K562 (cell line): ENCODE data around the gene ADAM33.

Source experiments
- CREM ChIP-seq: IDR thresholded peaks from 2 replicates; pipeline ENCODE4 v1.6.1; 2014; ENCODE audit warnings: antibody characterized with exemption, low read depth
- E2F3 ChIP-seq: fragments of 250-450 bp; sonication (Bioruptor Pico); IDR thresholded peaks from 2 replicates; pipeline ENCODE4 v1.4.0; 2020; ENCODE audit warnings: mild to moderate bottlenecking
- ELF1 ChIP-seq: fragments of 200-800 bp; sonication (Bioruptor generic); IDR thresholded peaks from 2 replicates; pipeline ENCODE4 v1.6.1; 2016; ENCODE audit warnings: missing genetic modification characterization, missing compliant biosample characterization
- ETV6 ChIP-seq, 3 experiments: fragments of 150-350 bp in 1 of 3; sonication (generic) in 1 of 3; formaldehyde crosslinking in 1 of 3; IDR thresholded peaks; 2 replicates each; pipeline versions ENCODE4 v1.6.1 to v1.8.0; 2014 to 2022; ENCODE audit warnings: borderline replicate concordance in 2 of 3, low read depth in 2 of 3, antibody characterized with exemption in 1 of 3, low read length in 1 of 3, mild to moderate bottlenecking in 1 of 3, missing genetic modification reagents in 1 of 3
- FOXK2 ChIP-seq, 2 experiments: fragments of 450-650 bp; IDR thresholded peaks in 1 of 2; conservative IDR thresholded peaks in 1 of 2; 2 replicates each; pipeline ENCODE4 v1.6.1; 2016; ENCODE audit warnings: low read depth in 2 of 2, mild to moderate bottlenecking in 1 of 2
- FOXM1 ChIP-seq, 2 experiments: fragments of 450-650 bp in 1 of 2; sonication (generic) in 1 of 2; formaldehyde crosslinking in 1 of 2; IDR thresholded peaks; 2 replicates each; pipeline versions ENCODE4 v1.6.1 to v1.9.0; 2017 to 2022; ENCODE audit warnings: low read depth in 2 of 2, mild to moderate bottlenecking in 2 of 2, missing genetic modification reagents in 1 of 2, moderate library complexity in 1 of 2
- KLF10 ChIP-seq: fragments of 250-450 bp; sonication (Bioruptor Pico); IDR thresholded peaks from 2 replicates; pipeline ENCODE4 v1.6.1; 2021; ENCODE audit warnings: matching md5 sums
- MYNN ChIP-seq, 2 experiments: sonication (generic); formaldehyde crosslinking in 1 of 2; IDR thresholded peaks; 2 replicates each; pipeline versions ENCODE4 v1.5.0 to v1.6.1; 2016 to 2020; ENCODE audit warnings: antibody characterized with exemption in 1 of 2, missing genetic modification reagents in 1 of 2
- ZEB2 ChIP-seq: fragments of 450-650 bp; IDR thresholded peaks from 2 replicates; pipeline ENCODE4 v1.6.1; 2016
- ZNF174 ChIP-seq: fragments of 250-450 bp; sonication (Bioruptor Pico); IDR thresholded peaks from 2 replicates; pipeline ENCODE4 v1.4.0; 2020; ENCODE audit warnings: mild to moderate bottlenecking
- ZNF263 ChIP-seq: sonication (generic); formaldehyde crosslinking; IDR thresholded peaks from 2 replicates; pipeline ENCODE4 v1.8.0; 2022; ENCODE audit warnings: mild to moderate bottlenecking, missing genetic modification reagents, borderline replicate concordance
- TF ChIP-seq, protein P1 (sequence below), 3 experiments: IDR thresholded peaks in 2 of 3; conservative IDR thresholded peaks in 1 of 3; 2 replicates each; pipeline ENCODE4 v1.5.1; 2011 to 2012; ENCODE audit warnings: low read length in 3 of 3, mild to moderate bottlenecking in 3 of 3, control low read depth in 2 of 3, improper control_type of control experiment in 1 of 3, inconsistent platforms in 1 of 3, low read depth in 1 of 3, mixed read lengths in 1 of 3, moderate library complexity in 1 of 3; ENCODE audit not compliant: insufficient read depth in 2 of 3
- TF ChIP-seq, protein P2 (sequence below): fragments of 250-450 bp; sonication (Bioruptor Pico); IDR thresholded peaks from 2 replicates; pipeline ENCODE4 v1.5.1; 2021; ENCODE audit warnings: mild to moderate bottlenecking
- TF ChIP-seq, protein P3 (sequence below): fragments of 450-650 bp; IDR thresholded peaks from 2 replicates; pipeline ENCODE4 v1.6.1; 2014; ENCODE audit warnings: low read depth, mild to moderate bottlenecking, moderate library complexity, borderline replicate concordance

DNA sequence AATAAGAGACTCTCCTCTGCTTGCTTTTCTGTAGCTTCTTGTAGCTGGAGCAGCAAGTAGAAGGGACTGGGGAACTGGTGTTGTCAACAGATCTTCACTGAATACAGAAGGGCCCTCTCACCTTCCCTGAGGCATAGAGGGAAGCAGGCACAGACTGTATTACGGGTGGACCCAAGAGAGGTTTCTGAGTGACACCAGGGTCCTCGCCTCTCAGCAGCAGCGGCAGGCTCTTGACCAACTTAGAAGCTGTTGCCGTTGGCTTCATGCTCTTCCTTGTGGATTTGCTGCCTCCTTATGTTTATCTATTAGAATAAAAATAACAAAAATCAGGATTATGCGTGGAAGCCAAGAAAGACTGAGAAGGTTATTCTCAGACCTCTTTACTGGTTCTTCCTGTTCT lies 50.3 kb downstream of the ADAM33 start:
- no peak for TF ChIP-seq ZNF174 (CRISPR knock-in tag)
- TF ChIP-seq E2F3 (CRISPR knock-in tag), result no peak
- TF ChIP-seq, protein P1, sequence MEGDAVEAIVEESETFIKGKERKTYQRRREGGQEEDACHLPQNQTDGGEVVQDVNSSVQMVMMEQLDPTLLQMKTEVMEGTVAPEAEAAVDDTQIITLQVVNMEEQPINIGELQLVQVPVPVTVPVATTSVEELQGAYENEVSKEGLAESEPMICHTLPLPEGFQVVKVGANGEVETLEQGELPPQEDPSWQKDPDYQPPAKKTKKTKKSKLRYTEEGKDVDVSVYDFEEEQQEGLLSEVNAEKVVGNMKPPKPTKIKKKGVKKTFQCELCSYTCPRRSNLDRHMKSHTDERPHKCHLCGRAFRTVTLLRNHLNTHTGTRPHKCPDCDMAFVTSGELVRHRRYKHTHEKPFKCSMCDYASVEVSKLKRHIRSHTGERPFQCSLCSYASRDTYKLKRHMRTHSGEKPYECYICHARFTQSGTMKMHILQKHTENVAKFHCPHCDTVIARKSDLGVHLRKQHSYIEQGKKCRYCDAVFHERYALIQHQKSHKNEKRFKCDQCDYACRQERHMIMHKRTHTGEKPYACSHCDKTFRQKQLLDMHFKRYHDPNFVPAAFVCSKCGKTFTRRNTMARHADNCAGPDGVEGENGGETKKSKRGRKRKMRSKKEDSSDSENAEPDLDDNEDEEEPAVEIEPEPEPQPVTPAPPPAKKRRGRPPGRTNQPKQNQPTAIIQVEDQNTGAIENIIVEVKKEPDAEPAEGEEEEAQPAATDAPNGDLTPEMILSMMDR (IDR thresholded peaks at IDR 0.05 in 2 of 3, conservative IDR thresholded peaks at IDR 0.05 in 1 of 3; ENCODE audit: insufficient read depth in 2 of 3, low read depth in 1 of 3, low read length in 3 of 3), result no peak
- TF ChIP-seq, protein P2, sequence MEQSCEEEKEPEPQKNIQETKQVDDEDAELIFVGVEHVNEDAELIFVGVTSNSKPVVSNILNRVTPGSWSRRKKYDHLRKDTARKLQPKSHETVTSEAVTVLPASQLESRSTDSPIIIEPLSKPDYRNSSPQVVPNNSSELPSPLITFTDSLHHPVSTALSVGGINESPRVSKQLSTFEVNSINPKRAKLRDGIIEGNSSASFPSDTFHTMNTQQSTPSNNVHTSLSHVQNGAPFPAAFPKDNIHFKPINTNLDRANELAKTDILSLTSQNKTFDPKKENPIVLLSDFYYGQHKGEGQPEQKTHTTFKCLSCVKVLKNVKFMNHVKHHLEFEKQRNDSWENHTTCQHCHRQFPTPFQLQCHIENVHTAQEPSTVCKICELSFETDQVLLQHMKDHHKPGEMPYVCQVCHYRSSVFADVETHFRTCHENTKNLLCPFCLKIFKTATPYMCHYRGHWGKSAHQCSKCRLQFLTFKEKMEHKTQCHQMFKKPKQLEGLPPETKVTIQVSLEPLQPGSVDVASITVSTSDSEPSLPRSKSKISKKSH (CRISPR knock-in tag), result no peak
- no peak for TF ChIP-seq FOXK2 (conservative IDR thresholded peaks at IDR 0.05 in 1 of 2, IDR thresholded peaks at IDR 0.05 in 1 of 2; ENCODE audit: low read depth in 2 of 2)
- TF ChIP-seq, protein P3, sequence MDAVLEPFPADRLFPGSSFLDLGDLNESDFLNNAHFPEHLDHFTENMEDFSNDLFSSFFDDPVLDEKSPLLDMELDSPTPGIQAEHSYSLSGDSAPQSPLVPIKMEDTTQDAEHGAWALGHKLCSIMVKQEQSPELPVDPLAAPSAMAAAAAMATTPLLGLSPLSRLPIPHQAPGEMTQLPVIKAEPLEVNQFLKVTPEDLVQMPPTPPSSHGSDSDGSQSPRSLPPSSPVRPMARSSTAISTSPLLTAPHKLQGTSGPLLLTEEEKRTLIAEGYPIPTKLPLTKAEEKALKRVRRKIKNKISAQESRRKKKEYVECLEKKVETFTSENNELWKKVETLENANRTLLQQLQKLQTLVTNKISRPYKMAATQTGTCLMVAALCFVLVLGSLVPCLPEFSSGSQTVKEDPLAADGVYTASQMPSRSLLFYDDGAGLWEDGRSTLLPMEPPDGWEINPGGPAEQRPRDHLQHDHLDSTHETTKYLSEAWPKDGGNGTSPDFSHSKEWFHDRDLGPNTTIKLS, result no peak
- no peak for TF ChIP-seq ETV6 (IDR thresholded peaks at IDR 0.05; ENCODE audit: borderline replicate concordance in 1 of 2, low read depth in 2 of 2, low read length in 1 of 2)
- no peak for TF ChIP-seq ETV6 (CRISPR knock-in tag; IDR thresholded peaks at IDR 0.05; ENCODE audit: borderline replicate concordance)
- TF ChIP-seq KLF10 (CRISPR knock-in tag), result no peak
- TF ChIP-seq CREM, result no peak
- no peak for TF ChIP-seq ZEB2
- TF ChIP-seq MYNN (IDR thresholded peaks at IDR 0.05), result no peak
- TF ChIP-seq MYNN (CRISPR knock-in tag; IDR thresholded peaks at IDR 0.05), result no peak
- TF ChIP-seq ELF1, result no peak
- no peak for TF ChIP-seq ZNF263
- no peak for TF ChIP-seq FOXM1 (IDR thresholded peaks at IDR 0.05; ENCODE audit: low read depth)
- TF ChIP-seq FOXM1 (CRISPR knock-in tag; IDR thresholded peaks at IDR 0.05; ENCODE audit: low read depth), result no peak
